NCI-H2171 (cell line): ENCODE data around the gene MBD4.
"Not testable (repeated sequence)": the region's sequence is repeated elsewhere in the genome, so short reads cannot be mapped to it uniquely, and the experiment has no call there.

Source experiments
- DNase-seq: peaks from one replicate; lab custom pipeline; 2025; lab: John Stamatoyannopoulos, UW

The MBD4 gene

DNA sequence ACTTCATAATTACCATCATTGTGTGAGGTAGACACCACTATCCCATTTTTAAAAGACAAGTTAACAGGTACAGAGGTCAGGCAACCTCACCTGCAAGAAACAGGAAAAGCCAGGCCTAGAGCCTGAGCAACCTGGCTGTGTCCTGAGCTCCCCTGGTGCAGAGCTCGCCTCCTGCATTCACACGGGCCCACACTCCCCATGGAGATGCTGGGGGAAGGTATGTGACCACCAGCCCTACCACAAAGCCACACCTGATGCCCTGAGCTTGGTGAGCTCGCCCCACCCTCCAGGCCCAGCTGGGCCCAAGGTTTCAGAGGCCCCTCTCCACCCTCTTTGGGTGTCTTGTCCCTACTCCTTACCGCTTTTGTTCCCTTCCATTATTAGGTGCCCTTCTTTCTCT lies 10.1 kb downstream of the MBD4 start:
- DNase-seq, result no peak

DNA sequence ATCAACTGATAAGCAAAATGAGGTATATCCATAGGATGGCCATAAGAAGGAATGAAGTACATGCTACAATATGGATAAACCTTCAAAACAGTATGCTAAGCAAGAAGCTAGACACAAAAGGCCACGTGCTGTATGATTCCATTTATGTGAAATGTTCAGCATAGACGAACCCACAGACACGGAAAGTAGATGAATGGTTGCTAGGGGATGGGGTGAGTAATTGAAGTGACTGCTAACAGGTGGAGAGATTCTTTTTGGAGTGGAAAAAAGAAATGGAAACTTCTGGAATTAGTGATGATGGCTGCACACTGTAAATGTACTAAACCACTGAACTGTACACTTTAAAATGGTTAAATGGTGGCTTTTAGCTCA lies 10.7 kb downstream of the MBD4 start:
- DNase-seq, result no peak

GRCh38 chr3:129428376-129429079 lies 11.2 kb downstream of the MBD4 start, which contains the start of gene EFCAB12:
EFCAB12 (minus strand) TSS chr3:129428636; CDS start chr3:129428488, 148 bp downstream.
- DNase-seq, result peak; percentile 99

DNA sequence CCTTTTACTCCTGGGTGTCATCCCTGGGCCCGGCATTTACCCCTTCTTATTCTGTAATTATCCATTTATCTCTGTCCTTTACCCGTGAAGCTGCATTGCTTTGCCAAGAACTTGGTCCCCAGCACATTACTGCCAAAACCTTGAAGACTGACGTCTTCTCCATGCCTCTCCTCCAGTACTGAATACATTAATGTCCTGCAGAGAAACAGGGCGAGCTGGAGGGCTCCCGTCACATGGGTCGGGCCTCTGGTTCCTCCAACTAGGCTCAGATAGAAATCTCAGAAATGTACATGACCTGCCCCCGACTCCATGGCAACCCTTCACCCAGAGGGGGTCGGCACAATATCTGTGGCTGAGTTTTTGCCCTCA lies 11.8 kb downstream of the MBD4 start:
- DNase-seq, result no peak

DNA sequence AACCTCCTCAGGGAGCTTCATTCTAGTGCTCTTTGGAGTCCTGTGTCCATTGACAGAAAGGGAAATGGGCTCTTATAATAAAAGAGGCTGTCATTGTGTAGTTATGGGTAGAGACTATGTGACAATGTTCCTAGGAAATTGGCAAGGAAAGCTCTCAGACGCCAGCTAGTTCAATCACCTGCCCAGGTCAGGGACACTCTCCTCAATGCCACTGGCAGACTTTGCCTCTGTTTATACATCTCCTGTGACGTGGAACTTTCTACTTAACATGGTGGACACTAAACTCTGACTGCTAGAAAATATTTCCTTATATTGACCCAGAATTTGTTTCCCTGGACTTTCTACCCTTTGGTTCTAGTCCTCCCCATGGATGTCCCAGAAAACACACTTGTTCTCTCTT lies 14.1 kb downstream of the MBD4 start:
- no peak for DNase-seq

DNA sequence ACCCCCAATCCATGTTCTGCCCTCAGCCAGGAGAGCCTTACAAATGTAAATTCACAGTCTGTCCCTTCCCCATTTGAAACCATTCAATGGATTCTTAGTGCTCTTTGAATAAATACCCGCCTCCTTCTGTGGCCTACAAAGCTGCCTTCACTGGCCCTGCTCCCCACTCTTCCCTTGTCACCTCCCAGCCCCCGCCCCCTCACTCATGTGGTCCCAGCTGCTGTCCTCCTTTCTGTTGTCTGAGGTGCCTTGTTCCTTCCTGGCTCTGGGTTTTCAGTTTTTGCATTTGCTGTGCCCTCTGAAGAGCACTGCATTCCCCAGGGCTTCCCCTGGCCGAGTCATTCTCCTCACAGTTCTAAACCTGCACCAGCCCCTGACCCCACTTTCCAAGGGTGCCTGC lies 14.5 kb downstream of the MBD4 start:
- DNase-seq, result no peak

DNA sequence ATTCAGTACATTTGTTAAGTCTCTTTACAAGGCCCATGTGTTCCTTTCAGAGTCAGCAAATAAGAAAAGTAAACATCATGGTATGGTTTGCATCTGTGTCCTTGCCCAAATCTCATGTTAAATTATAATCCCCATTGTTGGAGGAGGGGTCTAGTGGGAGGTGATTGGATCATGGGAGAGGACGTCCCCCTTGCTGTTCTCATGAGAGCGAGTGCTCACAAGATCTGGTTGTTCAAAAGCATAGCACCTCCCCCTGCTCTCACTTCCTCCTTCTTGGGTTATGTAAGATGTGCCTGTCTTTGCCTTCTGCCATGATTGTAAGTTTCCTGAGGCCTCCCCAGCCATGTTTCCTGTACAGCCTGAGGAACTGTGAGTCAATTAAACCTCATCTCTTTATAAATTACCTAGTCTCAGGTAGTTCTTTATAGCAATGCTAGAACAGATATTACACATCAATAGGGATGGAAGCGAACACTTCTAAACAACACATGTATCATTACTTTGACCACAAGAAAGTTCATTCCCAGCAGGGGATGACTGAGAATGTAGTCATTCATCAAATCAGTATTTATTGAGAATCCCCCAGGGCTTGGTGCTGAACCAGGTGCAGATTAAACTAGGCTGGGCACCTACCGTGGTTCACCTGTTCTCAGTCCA lies 15.4 kb downstream of the MBD4 start:
- no peak for DNase-seq

DNA sequence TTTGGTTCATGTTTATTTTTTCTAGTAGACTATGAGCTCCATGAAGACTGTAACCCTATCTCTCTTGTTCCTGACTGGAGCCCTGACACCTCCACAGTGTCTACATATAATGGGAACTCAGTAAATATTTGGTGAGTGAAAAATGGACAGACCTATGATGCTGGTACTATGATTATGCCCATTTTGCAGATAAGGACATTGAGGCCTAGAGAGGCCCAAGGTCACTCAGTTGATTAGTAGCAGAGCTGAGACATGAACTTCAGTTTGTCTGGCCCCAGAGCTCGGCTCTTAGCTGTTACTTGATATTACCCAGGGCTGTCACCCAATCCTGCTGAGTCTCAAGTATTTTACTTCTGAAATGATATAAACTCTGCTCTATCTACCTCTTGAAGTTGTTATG lies 16.9 kb downstream of the MBD4 start:
- no peak for DNase-seq

DNA sequence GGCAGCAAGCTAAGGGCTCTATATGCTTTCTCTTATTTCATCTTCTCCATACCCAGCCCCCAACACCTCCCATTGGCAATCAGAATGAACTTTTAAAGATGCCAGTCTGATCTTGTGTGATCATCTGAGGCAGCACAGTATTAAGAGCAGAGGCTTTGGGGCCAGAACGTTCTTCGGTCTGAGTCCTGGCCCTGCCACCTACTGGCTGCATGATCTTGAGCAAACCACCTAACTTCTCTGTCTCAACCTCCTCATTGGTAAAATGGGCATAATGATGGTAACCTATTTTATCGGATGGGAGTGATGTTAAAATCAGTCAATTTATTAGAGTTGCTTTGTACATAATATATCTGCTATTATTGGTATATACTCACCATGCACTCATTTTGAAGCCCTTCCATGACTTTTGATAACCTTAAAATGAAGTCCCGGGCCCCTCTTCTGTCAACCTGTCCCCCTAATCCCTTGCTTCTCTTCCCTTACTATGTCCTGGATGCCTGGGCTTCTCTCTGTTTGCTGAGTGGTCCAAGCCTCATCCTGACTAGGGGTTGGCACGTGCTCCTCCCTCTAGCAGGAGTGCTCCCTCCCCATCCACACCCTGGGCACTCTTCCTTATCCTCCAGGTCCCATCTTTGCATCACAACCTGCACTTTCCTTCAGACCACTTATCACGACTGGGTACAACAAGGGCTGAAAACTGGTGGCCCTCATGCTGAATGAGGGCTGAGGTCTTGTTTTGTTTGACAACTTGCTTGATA lies 17.6 kb downstream of the MBD4 start:
- no peak for DNase-seq

- no peak for DNase-seq
Measured at GRCh38 chr3:129421236-129421883, 18.4 kb downstream of the MBD4 start.

GRCh38 chr3:129419476-129419875 lies 20.3 kb downstream of the MBD4 start:
- DNase-seq, result no peak

DNA sequence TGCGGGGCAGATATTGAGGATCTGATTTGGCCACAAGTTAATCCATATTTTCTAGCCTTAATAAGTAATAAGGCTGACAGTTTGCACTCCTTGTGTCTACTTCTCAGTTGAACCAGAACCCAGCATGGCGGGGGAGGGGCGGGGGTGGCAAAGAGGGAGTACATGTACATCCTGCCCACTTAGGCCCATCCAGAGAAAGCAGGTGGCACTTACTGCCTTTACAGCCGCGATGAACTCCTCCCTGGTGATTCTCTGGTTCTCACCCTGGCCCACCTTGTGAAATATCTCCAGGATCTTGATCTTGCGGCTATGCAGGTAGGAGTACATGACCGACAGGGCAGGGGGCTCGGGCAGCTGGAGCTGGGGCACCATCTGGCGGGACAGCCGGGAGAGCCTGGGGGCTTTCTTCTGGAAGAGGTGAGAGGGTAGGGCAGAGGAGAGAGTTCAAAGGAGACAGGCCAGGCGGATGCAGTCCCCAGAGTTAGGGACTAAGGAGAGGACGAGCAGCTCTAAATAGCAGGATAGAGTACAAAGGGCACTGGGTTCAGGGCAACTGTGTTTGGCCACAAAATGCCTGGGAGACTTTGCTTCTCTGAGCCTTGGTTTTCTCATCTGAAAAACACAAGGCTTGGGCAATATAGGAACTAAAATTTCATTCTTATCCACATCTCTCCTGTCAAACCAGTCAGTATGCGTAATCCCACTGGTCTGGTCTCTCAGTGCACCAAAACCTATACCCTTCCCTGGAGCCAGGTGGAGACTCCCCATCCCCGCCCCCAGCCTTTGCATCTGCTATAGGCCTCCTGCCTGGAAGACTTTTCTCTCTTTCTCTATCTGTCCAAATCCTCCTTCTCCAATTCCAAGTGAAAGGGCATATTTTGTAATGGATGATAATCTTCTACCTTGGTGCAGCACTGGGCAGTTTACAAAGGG lies 21.4 kb downstream of the MBD4 start:
- no peak for DNase-seq

DNA sequence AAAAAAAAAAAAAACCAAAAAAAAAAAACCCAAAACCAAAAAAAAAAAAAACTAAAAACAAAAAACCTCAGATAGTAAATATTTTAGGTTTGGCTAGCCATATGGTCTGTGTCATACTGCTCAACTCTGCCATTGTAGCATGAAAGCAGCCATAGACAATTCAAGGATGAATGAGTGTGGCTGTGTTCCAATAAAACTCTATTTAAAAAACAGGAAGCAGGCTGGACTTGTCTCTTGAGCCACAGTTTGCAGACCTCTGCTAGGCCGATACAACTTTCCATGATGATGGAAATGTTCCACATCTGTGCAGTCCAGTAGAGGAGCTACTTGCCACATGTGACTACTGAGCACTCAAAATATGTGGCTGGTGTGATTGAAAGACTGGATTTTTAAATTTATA lies 22.4 kb downstream of the MBD4 start:
- no peak for DNase-seq

DNA sequence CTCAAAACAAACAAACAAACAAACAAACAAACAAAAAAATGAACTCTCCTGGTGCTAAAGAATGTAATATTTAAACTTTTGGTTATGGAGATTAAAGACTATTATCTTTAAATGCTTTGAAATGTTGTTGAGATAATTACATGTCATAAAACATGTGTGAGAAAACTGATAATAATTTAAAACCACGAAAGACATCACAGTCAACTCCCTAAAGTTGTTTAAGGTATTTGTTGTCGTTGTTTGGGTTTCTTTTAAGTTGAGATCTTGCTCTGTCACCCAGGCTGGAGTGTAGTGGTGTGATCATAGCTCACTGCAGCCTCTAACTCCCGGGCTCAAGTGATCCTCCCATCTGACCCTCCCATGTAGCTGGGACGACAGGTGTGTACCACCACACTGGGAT lies 23.3 kb downstream of the MBD4 start:
- DNase-seq, result no peak

DNA sequence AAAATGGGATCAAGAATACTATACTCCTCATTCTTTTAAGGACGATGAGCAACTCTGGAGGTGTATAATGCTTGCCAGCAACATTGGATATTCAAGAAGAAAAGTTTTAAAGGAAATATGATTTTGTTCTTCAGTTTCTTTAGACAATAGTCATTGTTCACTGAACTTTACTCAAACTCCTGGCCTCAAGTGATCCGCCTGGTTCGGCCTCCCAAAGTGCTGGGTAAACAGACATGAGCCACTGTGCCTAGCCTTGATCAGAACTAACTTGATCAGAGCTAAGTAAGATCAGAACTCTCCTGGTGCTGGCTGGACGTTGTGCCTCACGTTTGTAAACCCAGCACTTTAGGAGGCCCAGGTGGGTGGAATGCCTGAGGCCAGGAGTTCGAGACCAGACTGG lies 23.9 kb downstream of the MBD4 start:
- DNase-seq, result no peak

GRCh38 chr3:129415378-129415777 lies 24.4 kb downstream of the MBD4 start:
- DNase-seq, result no peak

GRCh38 chr3:129413687-129414506 lies 25.9 kb downstream of the MBD4 start:
- DNase-seq, result no peak

GRCh38 chr3:129413238-129413637 lies 26.5 kb downstream of the MBD4 start:
- DNase-seq, result not testable (repeated sequence)

- DNase-seq, result no peak
Measured at GRCh38 chr3:129412542-129413198, 27.1 kb downstream of the MBD4 start.

- no peak for DNase-seq
Measured at GRCh38 chr3:129410971-129411370, 28.8 kb downstream of the MBD4 start.
